ENCODE results near the gene NRAP.

NRAP gene

GRCh38 chr10:113612154-113612553, 51.7 kb downstream of the NRAP start:
- no peak for TF ChIP-seq CTCF (conservative IDR thresholded peaks at IDR 0.05; ENCODE audit: low read length)
- no peak for TF ChIP-seq EZH2phosphoT487 (IDR thresholded peaks at IDR 0.05; ENCODE audit: borderline replicate concordance)
- Histone ChIP-seq H3K36me3 (ENCODE audit: insufficient read depth, low read length) (no peaks in the 10 kb centered on the region), H3K4me1 (ENCODE audit: insufficient read depth, low read length, poor library complexity, severe bottlenecking) (no peaks in the 10 kb centered on the region), H3K9me3 (ENCODE audit: insufficient read depth, low read depth, low read length) (no peaks in the 10 kb centered on the region), H3K9ac (ENCODE audit: low read depth, low read length, poor library complexity, severe bottlenecking) (no peak overlapping the region), H3K4me3 (ENCODE audit: low read length, poor library complexity, severe bottlenecking) (no peak overlapping the region), H2AFZ (ENCODE audit: low read length) (no peak overlapping the region), H3K27me3 (ENCODE audit: insufficient read depth, low read length, poor library complexity, severe bottlenecking) (no peaks in the 10 kb centered on the region), H3K79me2 (ENCODE audit: insufficient read depth, low read length) (no peaks in the 10 kb centered on the region), H3K9me2 (replicated peaks; ENCODE audit: low read depth, low read length) (no peaks in the 10 kb centered on the region), H3K4me2 (ENCODE audit: low read depth, low read length, poor library complexity, severe bottlenecking) (no peak overlapping the region), H4K20me1 (ENCODE audit: insufficient read depth, low read length, poor library complexity, severe bottlenecking) (no peaks in the 10 kb centered on the region), H3F3A (ENCODE audit: low read depth) (no peaks in the 10 kb centered on the region)

DNA sequence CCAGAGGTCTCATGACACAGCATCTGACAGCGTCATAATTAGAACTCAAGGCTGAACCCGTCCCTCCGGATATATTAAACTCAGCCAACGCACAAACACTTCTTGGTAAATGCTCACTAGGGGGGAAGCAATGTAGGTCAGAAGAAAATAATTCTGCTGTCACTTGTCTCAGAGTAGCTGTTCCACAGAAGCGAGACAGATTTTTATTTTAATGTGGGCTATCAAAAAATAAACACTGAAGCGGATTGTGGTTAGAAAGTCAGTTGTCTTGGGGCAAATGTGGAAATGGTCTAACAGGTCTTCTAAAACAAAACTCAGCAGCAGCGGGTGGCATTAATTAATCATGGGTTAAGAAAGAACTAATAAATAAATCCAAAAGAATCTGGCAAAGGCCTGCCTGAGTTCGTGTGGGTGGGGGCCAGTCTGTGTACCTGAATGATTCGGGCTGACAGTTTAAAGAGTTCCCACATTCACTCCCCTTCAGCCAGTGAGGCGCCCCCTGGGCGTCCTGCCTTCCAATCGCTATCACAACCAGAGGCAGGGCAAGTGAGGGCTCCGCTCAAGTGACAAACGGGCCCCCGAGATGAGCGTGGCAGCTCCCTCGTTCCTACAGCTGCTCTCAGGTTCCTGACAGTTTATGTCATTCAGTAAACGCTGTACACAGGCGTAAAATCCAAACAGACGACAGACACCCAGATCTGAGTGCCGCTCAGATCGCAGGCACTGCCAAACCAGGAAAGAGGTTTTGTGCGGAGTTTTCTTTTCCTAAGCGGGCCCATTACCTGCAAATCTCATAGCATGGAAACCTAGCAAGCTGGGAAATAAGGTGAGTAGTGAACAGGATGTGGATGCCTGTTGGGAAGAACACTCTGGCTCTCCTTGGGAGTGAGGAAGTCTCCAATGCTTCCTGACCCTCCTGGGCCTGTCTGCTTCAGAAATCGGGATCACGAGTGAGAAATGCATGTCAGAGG, 52.9 kb downstream of the NRAP start:
- Histone ChIP-seq H3K9me3 (ENCODE audit: insufficient read depth, low read depth, low read length) (no peaks in the 10 kb centered on the region), H3K36me3 (ENCODE audit: insufficient read depth, low read length) (no peaks in the 10 kb centered on the region), H3K4me3 (ENCODE audit: low read length, poor library complexity, severe bottlenecking) (no peak overlapping the region), H3K4me1 (ENCODE audit: insufficient read depth, low read length, poor library complexity, severe bottlenecking) (no peaks in the 10 kb centered on the region), H3F3A (ENCODE audit: low read depth) (no peaks in the 10 kb centered on the region), H3K27me3 (ENCODE audit: insufficient read depth, low read length, poor library complexity, severe bottlenecking) (no peaks in the 10 kb centered on the region), H3K4me2 (ENCODE audit: low read depth, low read length, poor library complexity, severe bottlenecking) (no peak overlapping the region), H3K9ac (ENCODE audit: low read depth, low read length, poor library complexity, severe bottlenecking) (no peak overlapping the region), H2AFZ (ENCODE audit: low read length) (no peak overlapping the region), H4K20me1 (ENCODE audit: insufficient read depth, low read length, poor library complexity, severe bottlenecking) (no peaks in the 10 kb centered on the region), H3K79me2 (ENCODE audit: insufficient read depth, low read length) (no peaks in the 10 kb centered on the region), H3K9me2 (replicated peaks; ENCODE audit: low read depth, low read length) (no peaks in the 10 kb centered on the region)
- TF ChIP-seq EZH2phosphoT487 (IDR thresholded peaks at IDR 0.05; ENCODE audit: borderline replicate concordance) (no peak), CTCF (conservative IDR thresholded peaks at IDR 0.05; ENCODE audit: low read length) (no peak)

DNA sequence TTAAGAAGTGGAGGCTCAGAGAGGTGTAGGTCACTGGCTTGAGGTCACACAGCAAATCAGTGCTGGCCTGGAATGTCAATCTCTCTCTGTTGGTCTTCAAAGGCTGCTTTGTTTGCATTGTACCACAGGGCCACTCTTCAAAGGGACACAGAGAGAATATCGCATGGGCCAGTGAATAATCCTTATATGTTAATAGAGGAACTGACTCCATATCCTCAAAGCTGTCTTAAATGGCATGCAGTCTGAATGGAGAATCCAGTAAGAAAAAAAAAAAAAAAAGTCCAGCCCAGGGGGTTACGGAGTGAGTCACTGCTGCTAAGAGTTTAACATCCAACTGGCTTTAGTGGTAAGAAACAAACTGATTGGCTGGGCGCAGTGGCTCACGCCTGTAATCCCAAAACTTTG, 54.1 kb downstream of the NRAP start:
- H3K9me2 ChIP-seq (replicated peaks; ENCODE audit: low read depth, low read length), result no peaks in the 10 kb centered on the region
- no peak overlapping the region for H3K9ac ChIP-seq (ENCODE audit: low read depth, low read length, poor library complexity, severe bottlenecking)
- no peak overlapping the region for H3K4me3 ChIP-seq (ENCODE audit: low read length, poor library complexity, severe bottlenecking)
- no peaks in the 10 kb centered on the region for H3K79me2 ChIP-seq (ENCODE audit: insufficient read depth, low read length)
- TF ChIP-seq CTCF (conservative IDR thresholded peaks at IDR 0.05; ENCODE audit: low read length) (no peak), EZH2phosphoT487 (IDR thresholded peaks at IDR 0.05; ENCODE audit: borderline replicate concordance) (no peak)
- no peaks in the 10 kb centered on the region for H3K27me3 ChIP-seq (ENCODE audit: insufficient read depth, low read length, poor library complexity, severe bottlenecking)
- H4K20me1 ChIP-seq (ENCODE audit: insufficient read depth, low read length, poor library complexity, severe bottlenecking), result no peaks in the 10 kb centered on the region
- H3F3A ChIP-seq (ENCODE audit: low read depth), result no peaks in the 10 kb centered on the region
- H2AFZ ChIP-seq (ENCODE audit: low read length), result no peak overlapping the region
- H3K4me1 ChIP-seq (ENCODE audit: insufficient read depth, low read length, poor library complexity, severe bottlenecking), result no peaks in the 10 kb centered on the region
- H3K4me2 ChIP-seq (ENCODE audit: low read depth, low read length, poor library complexity, severe bottlenecking), result no peak overlapping the region
- H3K9me3 ChIP-seq (ENCODE audit: insufficient read depth, low read depth, low read length), result no peaks in the 10 kb centered on the region
- H3K36me3 ChIP-seq (ENCODE audit: insufficient read depth, low read length), result no peaks in the 10 kb centered on the region
